B cell (primary cell): ENCODE measurements around the gene MMP2. TPM values are rescaled to one million over a fixed set of nuclear protein-coding genes. Genes with fewer than 3 reads are reported as not detected.

Experiments
- ATAC-seq: fragments of 200-7000 bp; cut with Tn5 transposase; one replicate; pipeline ENCODE4 v1.10.0; 2021; ENCODE audit warnings: low read depth, mild to moderate bottlenecking, moderate number of reproducible peaks, moderate library complexity
- CTCF ChIA-PET: fragments of 350-600 bp; sonication (Branson Sonifier 250); formaldehyde crosslinking; loops from one replicate; lab custom pipeline; 2021; ENCODE audit warnings: antibody characterized with exemption, inconsistent platforms; lab: Charles Lee
- POLR2A ChIA-PET: fragments of 350-600 bp; sonication (Branson Sonifier 250); formaldehyde crosslinking; loops from one replicate; lab custom pipeline; 2021; ENCODE audit warnings: antibody characterized with exemption; lab: Charles Lee
- DNase-seq: peaks from one replicate; pipeline ENCODE4 v3.0.0; 2013
- H2AFZ ChIP-seq: 2 replicates; pipeline ENCODE4 v1.6.1; 2012; ENCODE audit warnings: mild to moderate bottlenecking, low read depth, low read length; ENCODE audit not compliant: insufficient read depth, poor library complexity, severe bottlenecking
- H3K27ac ChIP-seq, 2 donors: 1 replicate in 1 of 2; 2 replicates in 1 of 2; pipeline ENCODE4 v1.5.1; 2012 to 2013; ENCODE audit warnings: low read length in 2 of 2, mild to moderate bottlenecking in 2 of 2, moderate library complexity in 1 of 2
- H3K27me3 ChIP-seq, 4 experiments: fragments of 200-600 bp in 1 of 4; sonication (generic) in 1 of 4; replicated peaks in 1 of 4; 1 replicate in 2 of 4; 2 replicates in 2 of 4; pipeline versions ENCODE4 v1.6.1 to v1.7.0; 2013 to 2016; ENCODE audit warnings: low read length in 3 of 4, mild to moderate bottlenecking in 2 of 4, mixed read lengths in 1 of 4, moderate library complexity in 1 of 4; ENCODE audit not compliant: insufficient read depth in 4 of 4, control insufficient read depth in 3 of 4; ENCODE audit errors: control extremely low read depth in 1 of 4
- H3K36me3 ChIP-seq, 2 experiments: replicated peaks in 1 of 2; 1 replicate in 1 of 2; 2 replicates in 1 of 2; pipeline versions ENCODE4 v1.6.1 to v1.7.1; 2013; ENCODE audit warnings: low read length in 1 of 2; ENCODE audit not compliant: insufficient read depth in 2 of 2, control insufficient read depth in 1 of 2; ENCODE audit errors: control extremely low read depth in 1 of 2, extremely low read depth in 1 of 2
- H3K4me1 ChIP-seq, 2 donors: fragments of 200-600 bp in 1 of 2; sonication (generic) in 1 of 2; 1 replicate in 1 of 2; 2 replicates in 1 of 2; pipeline versions ENCODE4 v1.5.1 to v1.6.1; 2013 to 2017; ENCODE audit warnings: low read length in 2 of 2; ENCODE audit not compliant: control insufficient read depth in 2 of 2, insufficient read depth in 2 of 2
- H3K4me2 ChIP-seq: replicated peaks from 2 replicates; pipeline ENCODE3; 2012; ENCODE audit warnings: mild to moderate bottlenecking, low read depth, low read length; ENCODE audit not compliant: poor library complexity, severe bottlenecking
- H3K4me3 ChIP-seq, 5 experiments: fragments of 200-600 bp in 1 of 5; sonication (generic) in 1 of 5; 1 replicate in 3 of 5; 2 replicates in 2 of 5; pipeline versions ENCODE4 v1.5.1 to v1.7.0; 2011 to 2016; ENCODE audit warnings: low read length in 4 of 5, mild to moderate bottlenecking in 4 of 5, low read depth in 2 of 5, control low read depth in 1 of 5, moderate library complexity in 1 of 5; ENCODE audit not compliant: insufficient read depth in 1 of 5; ENCODE audit errors: control extremely low read depth in 1 of 5, extremely low read depth in 1 of 5
- H3K79me2 ChIP-seq: fragments of 200-600 bp; sonication (generic); one replicate; pipeline ENCODE4 v1.6.0; 2016; ENCODE audit warnings: low read length; ENCODE audit not compliant: control insufficient read depth, insufficient read depth
- H3K9ac ChIP-seq: fragments of 200-600 bp; sonication (generic); 2 replicates; pipeline ENCODE4 v1.6.1; 2017; ENCODE audit warnings: mild to moderate bottlenecking, low read length, moderate library complexity
- H3K9me3 ChIP-seq, 3 donors: one replicate each; pipeline versions ENCODE4 v1.6.1 to v1.7.1; 2013; ENCODE audit warnings: low read length in 2 of 3; ENCODE audit not compliant: control insufficient read depth in 2 of 3, insufficient read depth in 1 of 3; ENCODE audit errors: control extremely low read depth in 1 of 3
- H4K20me1 ChIP-seq: 2 replicates; pipeline ENCODE4 v1.6.0; 2012; ENCODE audit warnings: mild to moderate bottlenecking, low read length; ENCODE audit not compliant: insufficient read depth, control insufficient read depth, poor library complexity, severe bottlenecking
- H3K27ac Mint-ChIP-seq: one replicate; pipeline ENCODE4 v1.8.0; 2021; ENCODE audit warnings: mixed read lengths
- H3K27me3 Mint-ChIP-seq: one replicate; pipeline ENCODE4 v1.8.0; 2021; ENCODE audit warnings: mixed read lengths
- H3K4me1 Mint-ChIP-seq: one replicate; pipeline ENCODE4 v1.8.0; 2021; ENCODE audit warnings: mixed read lengths
- H3K4me3 Mint-ChIP-seq: one replicate; pipeline ENCODE4 v1.8.0; 2021; ENCODE audit warnings: mixed read lengths
- H3K9me3 Mint-ChIP-seq: one replicate; pipeline ENCODE4 v1.8.0; 2022; ENCODE audit warnings: mixed read lengths; ENCODE audit not compliant: insufficient read depth
- EZH2 ChIP-seq: IDR thresholded peaks from 2 replicates; pipeline ENCODE4 v1.6.1; 2012; ENCODE audit warnings: borderline replicate concordance, low read depth, mild to moderate bottlenecking, moderate library complexity, low read length; ENCODE audit not compliant: insufficient read depth, poor library complexity, severe bottlenecking
- WGBS: methylation state at CpG from one replicate; pipeline ENCODE4 v1.1.5; 2013; ENCODE audit warnings: missing lambda C conversion rate; ENCODE audit not compliant: insufficient coverage; 5-methylcytosine and 5-hydroxymethylcytosine counted together
- intact Hi-C: fragments of 100-400 bp; cut with micrococcal nuclease; formaldehyde crosslinking; loops from one replicate; pipeline ENCODE4 v1.10.0; 2022
- polyA plus RNA-seq: library from polyadenylated mRNA; depleted of rRNA; stranded (reverse); fragments of >200 nt; gene quantifications from 2 replicates; pipeline ENCODE4 v1.2.3, GENCODE V29; 2012
- total RNA-seq, 2 donors: library from RNA; stranded (reverse); fragments of 120-200 nt in 1 of 2; gene quantifications; 1 replicate in 1 of 2; 2 replicates in 1 of 2; pipeline versions ENCODE4 v1.2.3 to v1.2.4, GENCODE V29; 2013 to 2022
- TF ChIP-seq, protein P1 (sequence below): fragments of 200-600 bp; IDR thresholded peaks from one replicate; pipeline ENCODE4 v1.8.0; 2022; ENCODE audit warnings: antibody characterized with exemption, mild to moderate bottlenecking

Gene MMP2
- total and polyA plus RNA-seq, 2 donors (not counting 1 experiment from before 2014, with no cell fraction given) = not detected

DNA sequence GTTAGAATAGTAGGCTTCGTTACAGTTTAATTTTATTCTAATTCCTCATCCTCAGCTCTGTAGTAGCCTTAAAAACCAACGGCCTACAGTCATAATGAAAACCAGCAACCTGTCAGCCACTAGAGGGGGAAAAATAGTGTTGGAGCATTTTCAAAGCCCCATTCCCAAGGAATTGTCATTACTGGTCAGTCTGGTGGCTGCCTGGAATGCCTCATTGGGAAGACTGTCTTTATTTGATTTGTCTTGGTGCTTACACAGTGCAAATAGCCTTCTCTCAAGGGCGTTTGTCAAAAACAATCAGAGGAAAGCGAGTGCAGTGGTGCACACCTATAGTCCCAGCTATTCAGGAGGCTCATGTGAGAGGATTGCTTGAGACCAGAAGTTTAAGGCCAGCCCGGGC, 34.6 kb downstream of the MMP2 start:
- H3K79me2 ChIP-seq = no peaks in the 10 kb centered on the region
- H4K20me1 ChIP-seq = no peaks in the 10 kb centered on the region
- H3K27ac ChIP-seq = no peak overlapping the region
- ChIA-PET POLR2A (no interaction called here), CTCF (interaction anchor here (1.0 to 1.6 kb wide), 2 partner anchors 11 to 14 kb away, joined by 4 to 6 read pairs; no protein-coding TSS in a partner anchor)
- peaks cover 0 to 15% (median 3%) of the 10 kb centered on the region in 4 experiments for H3K27me3 ChIP-seq
- H3K4me2 ChIP-seq = no peak overlapping the region
- ATAC-seq (no peak), DNase-seq (no peak)
- H3K4me3 ChIP-seq = no peak overlapping the region
- Mint-ChIP-seq H3K4me3 (no peak overlapping the region), H3K27me3 (peaks cover 21% of the 10 kb centered on the region), H3K27ac (no peak overlapping the region), H3K4me1 (peaks cover 10% of the 10 kb centered on the region), H3K9me3 (no peaks in the 10 kb centered on the region)
- TF ChIP-seq, protein P1, sequence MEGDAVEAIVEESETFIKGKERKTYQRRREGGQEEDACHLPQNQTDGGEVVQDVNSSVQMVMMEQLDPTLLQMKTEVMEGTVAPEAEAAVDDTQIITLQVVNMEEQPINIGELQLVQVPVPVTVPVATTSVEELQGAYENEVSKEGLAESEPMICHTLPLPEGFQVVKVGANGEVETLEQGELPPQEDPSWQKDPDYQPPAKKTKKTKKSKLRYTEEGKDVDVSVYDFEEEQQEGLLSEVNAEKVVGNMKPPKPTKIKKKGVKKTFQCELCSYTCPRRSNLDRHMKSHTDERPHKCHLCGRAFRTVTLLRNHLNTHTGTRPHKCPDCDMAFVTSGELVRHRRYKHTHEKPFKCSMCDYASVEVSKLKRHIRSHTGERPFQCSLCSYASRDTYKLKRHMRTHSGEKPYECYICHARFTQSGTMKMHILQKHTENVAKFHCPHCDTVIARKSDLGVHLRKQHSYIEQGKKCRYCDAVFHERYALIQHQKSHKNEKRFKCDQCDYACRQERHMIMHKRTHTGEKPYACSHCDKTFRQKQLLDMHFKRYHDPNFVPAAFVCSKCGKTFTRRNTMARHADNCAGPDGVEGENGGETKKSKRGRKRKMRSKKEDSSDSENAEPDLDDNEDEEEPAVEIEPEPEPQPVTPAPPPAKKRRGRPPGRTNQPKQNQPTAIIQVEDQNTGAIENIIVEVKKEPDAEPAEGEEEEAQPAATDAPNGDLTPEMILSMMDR = no peak
- no peak for TF ChIP-seq EZH2
- H3K36me3 ChIP-seq = no peaks in the 10 kb centered on the region
- H3K9me3 ChIP-seq = peaks cover 0 to 9% (median 5%) of the 10 kb centered on the region in 3 donors
- 94% methylated on average over 2 of the region's 5 CpGs for WGBS
- H2AFZ ChIP-seq = no peak overlapping the region
- no peak overlapping the region for H3K9ac ChIP-seq
- intact Hi-C loops = no loop called here
- H3K4me1 ChIP-seq = peaks cover 12 to 14% of the 10 kb centered on the region in 2 donors

DNA sequence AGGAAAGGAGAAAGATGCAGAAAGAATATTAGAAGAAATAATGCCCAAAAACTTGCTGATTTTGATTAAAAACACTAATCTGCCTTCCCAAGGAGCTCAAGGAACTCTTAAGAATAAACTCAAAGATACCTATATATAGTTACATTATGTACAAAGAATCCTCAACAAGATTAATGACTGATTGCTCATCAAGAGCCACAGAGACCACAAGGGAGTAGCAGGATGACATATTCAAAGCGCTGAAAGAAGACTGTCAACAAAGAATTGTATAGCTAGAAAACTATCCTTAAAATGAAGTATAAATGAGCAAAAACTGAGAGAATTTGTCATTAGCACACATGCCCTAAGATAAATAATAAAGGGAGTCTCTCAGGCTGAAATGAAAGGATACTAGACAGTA, 36.1 kb downstream of the MMP2 start:
- no peak overlapping the region for H3K4me3 ChIP-seq
- peaks cover 0 to under 1% (median 0%) of the 10 kb centered on the region in 4 experiments for H3K27me3 ChIP-seq
- WGBS = no CpG with 5 or more reads among the region's 1 CpG
- no peak overlapping the region for H2AFZ ChIP-seq
- intact Hi-C loops = no loop called here
- H3K27ac ChIP-seq = no peak overlapping the region
- H3K4me3 Mint-ChIP-seq = no peak overlapping the region
- no peak for DNase-seq
- TF ChIP-seq EZH2 = no peak
- TF ChIP-seq, protein P1 = no peak
- ATAC-seq = no peak
- H3K9me3 ChIP-seq = peaks cover 0 to 5% (median 0%) of the 10 kb centered on the region in 3 donors
- no peaks in the 10 kb centered on the region for H3K79me2 ChIP-seq
- H3K4me2 ChIP-seq = no peak overlapping the region
- ChIA-PET POLR2A (no interaction called here), CTCF (interaction anchor here (1.6 kb wide), 1 partner anchor 12 kb away, joined by 6 read pairs; no protein-coding TSS in a partner anchor)
- no peaks in the 10 kb centered on the region for H3K9me3 Mint-ChIP-seq
- H3K27ac Mint-ChIP-seq = no peak overlapping the region
- H3K4me1 ChIP-seq = no peaks in the 10 kb centered on the region
- peaks cover 11% of the 10 kb centered on the region for H3K27me3 Mint-ChIP-seq
- H3K36me3 ChIP-seq = no peaks in the 10 kb centered on the region
- no peaks in the 10 kb centered on the region for H3K4me1 Mint-ChIP-seq
- no peaks in the 10 kb centered on the region for H4K20me1 ChIP-seq
- H3K9ac ChIP-seq = no peak overlapping the region
